Karpas-422 (cell line): ENCODE results near the gene MRFAP1. TPM values are rescaled to one million over a fixed set of nuclear protein-coding genes. Genes with fewer than 3 reads are reported as not detected.
"Not testable (repeated sequence)": the region's sequence is repeated elsewhere in the genome, so short reads cannot be mapped to it uniquely, and the experiment has no call there.

Source experiments
- DNase-seq: peaks from one replicate; pipeline ENCODE4 v3.0.0-alpha.2; 2015
- H2AFZ ChIP-seq: fragments of 200-600 bp; sonication (generic); 2 replicates; pipeline ENCODE4 v1.6.1; 2014; ENCODE audit warnings: antibody characterized with exemption, low read length, mixed read lengths
- H3K27ac ChIP-seq: fragments of 200-600 bp; sonication (generic); 2 replicates; pipeline ENCODE4 v1.5.1; 2014; ENCODE audit warnings: mild to moderate bottlenecking, low read length, moderate library complexity
- H3K27me3 ChIP-seq: fragments of 200-600 bp; sonication (generic); 2 replicates; pipeline ENCODE4 v1.6.1; 2014; ENCODE audit warnings: low read length, mixed read lengths
- H3K36me3 ChIP-seq: fragments of 200-600 bp; sonication (generic); 2 replicates; pipeline ENCODE4 v1.6.1; 2014; ENCODE audit warnings: low read length, mixed read lengths; ENCODE audit not compliant: insufficient read depth
- H3K4me1 ChIP-seq: fragments of 200-600 bp; sonication (generic); 2 replicates; pipeline ENCODE4 v1.6.1; 2014; ENCODE audit warnings: mild to moderate bottlenecking, low read length, mixed read lengths
- H3K4me2 ChIP-seq: fragments of 200-600 bp; sonication (generic); 2 replicates; pipeline ENCODE4 v1.6.1; 2014; ENCODE audit warnings: low read length, low read depth, mild to moderate bottlenecking; ENCODE audit not compliant: poor library complexity, severe bottlenecking
- H3K4me3 ChIP-seq: fragments of 200-600 bp; sonication (generic); 2 replicates; pipeline ENCODE4 v1.5.1; 2014; ENCODE audit warnings: mild to moderate bottlenecking, antibody characterized with exemption, low read length, mixed read lengths
- H3K79me2 ChIP-seq: fragments of 200-600 bp; sonication (generic); 2 replicates; pipeline ENCODE4 v1.6.1; 2014; ENCODE audit warnings: mild to moderate bottlenecking, low read length, mixed read lengths
- H3K9ac ChIP-seq: fragments of 200-600 bp; sonication (generic); 2 replicates; pipeline ENCODE4 v1.6.0; 2014; ENCODE audit warnings: low read length
- H3K9me2 ChIP-seq: fragments of 200-600 bp; sonication (generic), shearing (Covaris generic); replicated peaks from 2 replicates; pipeline ENCODE4 v1.6.0; 2014; ENCODE audit warnings: mild to moderate bottlenecking, low read length, moderate library complexity; ENCODE audit not compliant: insufficient read depth
- H3K9me3 ChIP-seq: fragments of 300-700, 200-600 bp; sonication (generic); 2 replicates; pipeline ENCODE4 v1.6.1; 2014; ENCODE audit warnings: low read length, mixed read lengths
- H4K20me1 ChIP-seq: fragments of 200-600 bp; sonication (generic); 2 replicates; pipeline ENCODE4 v1.6.1; 2014; ENCODE audit warnings: mild to moderate bottlenecking, antibody characterized with exemption, low read length, low read depth; ENCODE audit not compliant: insufficient read depth
- total RNA-seq: library from RNA; depleted of rRNA; stranded (reverse); fragments of >200 nt; shearing (Covaris generic); gene quantifications from 2 replicates; pipeline ENCODE4 v1.2.3, GENCODE V29; 2014; ENCODE audit warnings: low replicate concordance

The MRFAP1 gene
- total RNA-seq, 1 experiment from 2014 or later = 28.8 TPM

DNA sequence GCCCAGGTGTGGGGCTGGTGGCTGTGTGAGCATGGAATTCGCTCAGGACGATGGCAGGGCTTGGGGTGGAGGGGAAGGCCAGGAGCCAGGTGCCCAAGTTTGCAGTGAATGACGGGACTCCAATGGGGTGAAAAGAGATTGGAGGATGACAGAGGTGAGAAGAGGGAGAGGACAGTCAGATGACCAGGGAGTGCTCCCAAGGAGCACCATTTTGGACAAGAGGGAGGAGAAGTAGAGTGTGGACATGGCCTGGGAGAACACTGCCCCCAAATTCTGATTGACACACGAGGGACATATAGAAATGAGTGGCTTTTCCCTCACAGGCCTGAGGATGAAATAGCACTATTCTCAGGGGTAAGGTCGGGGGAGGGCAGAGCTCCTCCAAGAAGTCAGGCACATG lies 6.7 kb downstream of the MRFAP1 start:
- Histone ChIP-seq H3K9ac (no peak overlapping the region), H3K27ac (no peak overlapping the region), H3K27me3 (no peaks in the 10 kb centered on the region), H2AFZ (no peak overlapping the region), H3K9me3 (no peaks in the 10 kb centered on the region), H3K4me1 (peaks cover 8% of the 10 kb centered on the region), H3K4me3 (no peak overlapping the region), H3K4me2 (no peak overlapping the region), H3K9me2 (no peaks in the 10 kb centered on the region), H4K20me1 (peaks cover 13% of the 10 kb centered on the region), H3K79me2 (no peaks in the 10 kb centered on the region), H3K36me3 (peaks cover 14% of the 10 kb centered on the region)
- DNase-seq = no peak

DNA sequence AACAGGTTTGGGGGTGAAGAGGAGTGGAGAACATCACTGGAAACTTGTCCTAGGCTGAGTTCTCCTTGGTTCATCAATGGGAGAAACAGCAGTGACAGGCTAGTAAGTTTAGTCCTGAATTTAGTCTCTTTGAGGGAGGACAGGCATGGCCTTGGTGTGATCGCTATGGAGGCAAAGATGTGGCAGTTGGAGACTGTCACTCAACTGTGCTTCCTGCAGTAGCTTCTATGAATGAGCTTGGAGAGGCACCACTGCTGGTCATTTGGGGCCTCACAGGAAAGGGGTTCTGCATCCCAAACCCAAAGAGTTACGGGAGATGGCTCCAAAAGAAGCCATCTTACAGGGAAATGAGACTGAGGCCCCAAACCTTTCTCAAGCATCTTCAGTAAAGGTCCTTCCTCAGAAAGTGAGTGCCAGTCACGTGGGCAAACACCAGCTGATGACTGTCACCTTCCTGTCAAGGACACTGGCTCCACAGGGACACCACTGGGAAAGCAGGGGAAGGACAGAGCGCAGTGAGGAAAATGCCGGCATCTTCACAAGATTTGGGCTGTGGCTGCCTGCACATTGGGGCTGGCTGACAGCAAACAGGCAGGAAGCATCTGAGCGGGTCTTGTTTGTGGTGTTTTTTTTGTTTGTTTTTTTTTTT lies 7.2 kb downstream of the MRFAP1 start:
- DNase-seq = no peak
- Histone ChIP-seq H3K79me2 (no peaks in the 10 kb centered on the region), H4K20me1 (peaks cover 7% of the 10 kb centered on the region), H3K4me3 (no peak overlapping the region), H3K4me1 (peaks cover 7% of the 10 kb centered on the region), H2AFZ (no peak overlapping the region), H3K27me3 (no peaks in the 10 kb centered on the region), H3K4me2 (no peak overlapping the region), H3K9me2 (no peaks in the 10 kb centered on the region), H3K36me3 (peaks cover 8% of the 10 kb centered on the region), H3K9ac (no peak overlapping the region), H3K27ac (no peak overlapping the region), H3K9me3 (no peaks in the 10 kb centered on the region)

DNA sequence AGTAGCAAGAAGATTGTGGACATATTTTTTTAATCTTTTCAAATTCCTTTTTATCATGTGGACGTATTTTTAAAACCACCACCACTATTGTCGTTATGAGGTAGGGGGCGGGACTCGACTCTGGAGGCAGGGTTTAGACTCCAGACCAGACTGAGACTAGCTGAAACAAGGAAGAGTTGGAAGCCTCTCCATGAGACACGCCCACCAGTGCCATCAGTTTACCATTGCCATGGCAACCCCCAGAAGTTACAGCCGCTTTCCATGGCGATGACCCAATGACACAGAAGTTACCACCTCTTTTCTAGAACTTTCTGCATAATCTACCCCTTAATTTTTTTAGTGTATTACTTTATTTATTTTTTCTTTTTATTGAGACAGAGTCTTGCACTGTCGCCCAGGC lies 8.7 kb downstream of the MRFAP1 start:
- H3K36me3 ChIP-seq = no peaks in the 10 kb centered on the region
- no peaks in the 10 kb centered on the region for H3K27me3 ChIP-seq

DNA sequence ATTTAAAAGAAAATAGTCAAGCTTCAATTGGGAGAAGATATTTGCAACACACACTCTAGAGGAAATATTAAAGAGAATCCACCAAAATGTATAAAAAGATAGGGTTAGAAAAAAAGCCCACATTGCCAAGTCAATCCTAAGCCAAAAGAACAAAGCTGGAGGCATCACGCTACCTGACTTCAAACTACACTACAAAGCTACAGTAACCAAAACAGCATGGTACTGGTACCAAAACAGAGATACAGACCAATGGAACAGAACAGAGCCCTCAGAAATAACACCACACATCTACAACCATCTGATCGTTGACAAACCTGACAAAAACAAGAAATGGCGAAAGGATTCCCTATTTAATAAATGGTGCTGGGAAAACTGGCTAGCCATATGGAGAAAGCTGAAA lies 13.7 kb downstream of the MRFAP1 start:
- H3K9ac ChIP-seq, H3K4me2 ChIP-seq, H3K9me3 ChIP-seq, H3K9me2 ChIP-seq, H3K79me2 ChIP-seq, H4K20me1 ChIP-seq, H3K4me3 ChIP-seq, H2AFZ ChIP-seq, H3K4me1 ChIP-seq, H3K27ac ChIP-seq, DNase-seq, H3K27me3 ChIP-seq, H3K36me3 ChIP-seq: not testable (repeated sequence)

More for the DNA sequence above, 8.7 kb downstream of the MRFAP1 start:
- Histone ChIP-seq H3K27ac (no peak overlapping the region), H3K9me2 (no peaks in the 10 kb centered on the region), H3K4me3 (no peak overlapping the region), H3K79me2 (no peaks in the 10 kb centered on the region), H3K4me1 (peaks cover 7% of the 10 kb centered on the region), H2AFZ (no peak overlapping the region), H3K4me2 (no peak overlapping the region), H4K20me1 (no peaks in the 10 kb centered on the region), H3K9ac (no peak overlapping the region), H3K9me3 (no peaks in the 10 kb centered on the region)
- DNase-seq = no peak

DNA sequence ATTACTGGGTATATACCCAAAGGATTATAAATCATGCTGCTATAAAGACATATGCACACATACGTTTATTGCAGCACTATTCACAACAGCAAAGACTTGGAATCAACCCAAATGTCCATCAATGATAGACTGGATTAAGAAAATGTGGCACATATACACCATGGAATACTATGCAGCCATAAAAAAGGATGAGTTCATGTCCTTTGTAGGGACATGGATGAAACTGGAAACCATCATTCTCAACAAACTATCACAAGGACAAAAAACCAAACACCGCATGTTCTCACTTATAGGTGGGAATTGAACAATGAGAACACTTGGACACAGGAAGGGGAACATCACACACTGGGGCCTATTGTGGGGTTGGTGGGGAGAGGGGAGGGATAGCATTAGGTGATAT lies 14.8 kb downstream of the MRFAP1 start:
- not testable (repeated sequence) for H3K27me3 ChIP-seq, H3K4me3 ChIP-seq, H3K27ac ChIP-seq, H4K20me1 ChIP-seq, H3K9me2 ChIP-seq, H3K79me2 ChIP-seq, H2AFZ ChIP-seq, H3K4me1 ChIP-seq, H3K4me2 ChIP-seq, H3K36me3 ChIP-seq, DNase-seq, H3K9ac ChIP-seq, H3K9me3 ChIP-seq

DNA sequence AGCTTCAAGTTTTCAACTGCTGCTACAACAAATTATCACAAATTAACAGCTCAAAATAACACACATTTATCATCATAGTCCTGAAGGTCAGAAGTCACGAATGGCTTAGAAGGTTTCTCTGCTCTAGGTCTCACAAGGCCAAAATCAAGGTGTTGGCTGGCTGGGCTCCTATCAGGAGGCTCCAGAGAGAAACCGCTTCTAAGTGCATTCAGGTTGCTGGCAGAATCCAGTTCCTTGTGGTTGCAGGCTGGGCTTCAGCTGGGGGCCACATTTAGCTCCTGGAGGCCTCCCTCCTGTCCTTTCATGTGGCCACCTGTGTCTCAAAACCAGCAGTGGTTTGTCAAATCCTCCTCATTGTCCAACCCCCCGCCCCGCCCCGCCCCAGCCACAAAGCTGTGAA lies 15.4 kb downstream of the MRFAP1 start:
- H3K4me3 ChIP-seq = no peak overlapping the region
- H3K27ac ChIP-seq = no peak overlapping the region

DNA sequence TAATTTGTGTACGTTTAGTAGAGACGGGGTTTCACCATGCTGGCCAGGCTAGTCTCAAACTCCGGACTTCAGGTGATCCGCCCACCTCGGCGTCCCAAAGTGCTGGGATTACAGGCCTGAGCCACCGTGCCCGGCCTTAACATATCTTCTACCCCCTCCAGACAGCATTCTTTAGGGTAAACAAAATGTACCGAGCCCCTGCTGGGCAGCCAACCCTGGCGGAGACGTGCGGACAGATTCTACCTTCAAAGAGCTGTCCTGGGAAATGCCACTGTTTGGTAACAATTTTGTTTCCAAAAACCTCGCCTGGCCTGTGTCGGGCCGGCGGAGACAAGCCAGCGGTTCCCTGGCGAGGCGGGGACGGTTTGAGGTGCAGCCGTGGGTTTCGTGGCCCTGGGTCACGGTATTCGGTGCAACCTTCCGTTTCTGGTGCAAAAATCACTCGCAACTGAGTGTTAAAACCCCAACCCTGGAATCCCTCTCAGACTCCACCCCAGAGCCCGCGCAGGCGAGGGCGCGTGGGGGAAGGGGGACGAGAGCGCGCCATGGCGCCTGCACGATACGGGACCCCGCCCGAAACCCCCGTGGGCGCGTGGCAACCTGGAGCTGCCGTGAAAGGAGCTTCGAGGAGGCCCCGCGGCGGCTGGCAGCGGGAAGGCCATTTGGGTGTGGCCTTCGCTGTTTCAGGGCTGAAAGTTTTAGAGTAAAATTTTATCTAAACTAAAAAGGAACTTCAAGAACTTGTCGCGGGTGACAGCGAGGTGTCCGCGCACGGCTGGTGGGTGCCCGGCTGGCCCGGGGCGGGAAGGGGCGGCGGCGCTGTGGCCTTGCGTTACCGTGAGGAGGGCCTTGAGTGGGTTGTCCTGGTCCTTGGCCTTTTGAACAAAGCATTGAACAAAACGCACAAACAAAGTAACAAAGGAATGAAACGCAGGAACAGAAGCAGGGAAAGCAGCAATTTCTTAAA lies 17.0 kb downstream of the MRFAP1 start:
- no peak overlapping the region for H3K9ac ChIP-seq
- H3K9me2 ChIP-seq = no peaks in the 10 kb centered on the region

More for the DNA sequence above, 15.4 kb downstream of the MRFAP1 start:
- Histone ChIP-seq H3K4me1 (no peaks in the 10 kb centered on the region), H3K36me3 (no peaks in the 10 kb centered on the region), H4K20me1 (no peaks in the 10 kb centered on the region), H3K4me2 (no peak overlapping the region), H3K27me3 (no peaks in the 10 kb centered on the region), H2AFZ (no peak overlapping the region), H3K9me2 (no peaks in the 10 kb centered on the region), H3K9me3 (no peaks in the 10 kb centered on the region), H3K79me2 (no peaks in the 10 kb centered on the region), H3K9ac (no peak overlapping the region)
- DNase-seq = no peak

DNA sequence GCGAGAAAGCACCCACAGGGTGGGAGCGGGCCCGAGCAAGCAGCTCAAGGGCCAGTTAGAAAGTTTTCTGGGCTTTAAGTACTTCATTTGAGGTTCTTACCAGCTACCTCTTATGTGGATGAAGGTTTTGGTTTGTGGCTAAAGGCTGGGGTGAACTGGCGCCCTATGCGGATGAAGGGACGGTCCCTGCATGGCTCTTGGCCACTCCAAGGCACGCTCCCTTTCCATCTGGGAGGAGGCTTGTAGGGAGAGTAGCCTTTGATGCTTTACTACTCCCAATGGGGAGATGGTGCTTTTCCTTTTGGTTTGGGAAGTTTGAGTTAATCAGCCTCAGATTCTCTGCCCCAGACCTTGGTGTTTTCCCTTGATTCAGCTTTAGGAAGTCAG lies 17.7 kb downstream of the MRFAP1 start:
- no peak for DNase-seq
- Histone ChIP-seq H3K9me3 (no peaks in the 10 kb centered on the region), H3K4me3 (no peak overlapping the region), H3K9me2 (no peaks in the 10 kb centered on the region), H3K4me2 (no peak overlapping the region), H2AFZ (no peak overlapping the region), H3K9ac (no peak overlapping the region), H3K4me1 (no peaks in the 10 kb centered on the region), H3K27ac (no peak overlapping the region), H3K36me3 (no peaks in the 10 kb centered on the region), H3K79me2 (no peaks in the 10 kb centered on the region), H3K27me3 (no peaks in the 10 kb centered on the region), H4K20me1 (no peaks in the 10 kb centered on the region)

More for the DNA sequence above, 17.0 kb downstream of the MRFAP1 start:
- Histone ChIP-seq H3K4me2 (no peak overlapping the region), H3K27ac (no peak overlapping the region), H4K20me1 (no peaks in the 10 kb centered on the region), H3K36me3 (no peaks in the 10 kb centered on the region), H3K79me2 (no peaks in the 10 kb centered on the region), H3K9me3 (no peaks in the 10 kb centered on the region), H2AFZ (no peak overlapping the region), H3K4me1 (no peaks in the 10 kb centered on the region), H3K4me3 (no peak overlapping the region), H3K27me3 (no peaks in the 10 kb centered on the region)
- DNase-seq = no peak
